Measurements from ENCODE around the gene DCX.

GRCh38 chrX:111338095-111338698 lies 73.8 kb downstream of the DCX start:
- TF ChIP-seq MAX (CRISPR knock-in tag; IDR thresholded peaks at IDR 0.05) (no peak), CTCF (IDR thresholded peaks at IDR 0.05 in 2 of 3, conservative IDR thresholded peaks at IDR 0.05 in 1 of 3; ENCODE audit: insufficient read depth in 2 of 3, low read depth in 1 of 3, low read length in 3 of 3) (no peak)

Data from K562 (cell line).